ENCODE measurements around the gene AFG1L.
A peak's percentile ranks its signal among the peaks of the same experiment; 100 is the strongest.

AFG1L gene

DNA sequence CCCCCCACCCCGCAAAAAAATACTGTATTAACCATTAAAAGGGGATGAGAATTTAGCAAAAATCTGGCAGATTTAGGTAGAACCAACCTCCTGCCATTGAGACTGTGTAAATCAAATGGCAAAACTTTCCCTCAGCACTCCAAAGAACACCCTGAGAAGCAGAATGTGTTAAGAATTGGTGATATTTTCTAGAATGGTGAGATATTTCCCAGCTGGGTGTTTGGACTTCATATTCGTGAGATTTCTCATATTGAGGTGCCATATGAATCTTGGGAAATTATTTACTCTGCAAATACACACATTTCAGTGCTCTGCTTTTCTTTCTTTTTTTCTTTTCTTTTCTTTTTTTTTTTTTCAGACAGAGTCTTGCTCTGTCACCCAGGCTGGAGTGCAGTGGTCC lies 199.6 kb downstream of the AFG1L start:
- Histone ChIP-seq H3K4me3 (no peak overlapping the region), H3K36me3 (ENCODE audit: insufficient read depth, low read length) (no peaks in the 10 kb centered on the region), H3K9ac (ENCODE audit: insufficient read length) (no peak overlapping the region), H3K27ac (no peak overlapping the region), H3K9me3 (ENCODE audit: low read depth, low read length) (no peaks in the 10 kb centered on the region)
- DNase-seq (ENCODE audit: low read depth, low spot score), result no peak
- TF ChIP-seq FOXP2 (optimal IDR thresholded peaks at IDR 0.05; ENCODE audit: control extremely low read depth, extremely low read length, insufficient read depth) (no peak), POLR2AphosphoS5 (IDR thresholded peaks at IDR 0.05; ENCODE audit: borderline replicate concordance, low read depth, low read length) (no peak), EZH2 (IDR thresholded peaks at IDR 0.05) (no peak)

DNA sequence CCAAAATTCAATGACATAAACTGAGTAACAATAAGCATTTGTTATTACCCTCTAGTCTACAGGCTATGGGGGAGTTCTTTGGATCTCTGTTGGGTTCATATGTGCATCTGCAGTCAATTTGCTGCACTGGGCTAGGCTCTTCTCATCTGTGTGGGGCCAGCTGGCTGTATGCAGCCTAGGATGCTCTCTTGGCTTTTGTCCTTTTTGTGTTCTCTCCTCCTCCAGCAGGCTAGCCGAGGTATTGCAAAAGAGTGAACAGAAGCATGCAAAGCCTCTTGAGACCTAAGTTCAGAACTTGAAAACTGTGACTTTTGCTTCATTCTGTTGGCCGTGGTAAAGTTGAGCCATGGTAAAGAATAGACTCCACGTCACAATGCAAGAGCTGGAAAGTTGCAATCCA lies 203.0 kb downstream of the AFG1L start:
- DNase-seq (ENCODE audit: low read depth, low spot score), result no peak
- TF ChIP-seq FOXP2 (optimal IDR thresholded peaks at IDR 0.05; ENCODE audit: control extremely low read depth, extremely low read length, insufficient read depth) (no peak), POLR2AphosphoS5 (IDR thresholded peaks at IDR 0.05; ENCODE audit: borderline replicate concordance, low read depth, low read length) (no peak), EZH2 (IDR thresholded peaks at IDR 0.05) (no peak)
- Histone ChIP-seq H3K27ac (no peak overlapping the region), H3K9ac (ENCODE audit: insufficient read length) (no peak overlapping the region), H3K9me3 (ENCODE audit: low read depth, low read length) (no peaks in the 10 kb centered on the region), H3K4me3 (no peak overlapping the region), H3K36me3 (ENCODE audit: insufficient read depth, low read length) (no peaks in the 10 kb centered on the region)

DNA sequence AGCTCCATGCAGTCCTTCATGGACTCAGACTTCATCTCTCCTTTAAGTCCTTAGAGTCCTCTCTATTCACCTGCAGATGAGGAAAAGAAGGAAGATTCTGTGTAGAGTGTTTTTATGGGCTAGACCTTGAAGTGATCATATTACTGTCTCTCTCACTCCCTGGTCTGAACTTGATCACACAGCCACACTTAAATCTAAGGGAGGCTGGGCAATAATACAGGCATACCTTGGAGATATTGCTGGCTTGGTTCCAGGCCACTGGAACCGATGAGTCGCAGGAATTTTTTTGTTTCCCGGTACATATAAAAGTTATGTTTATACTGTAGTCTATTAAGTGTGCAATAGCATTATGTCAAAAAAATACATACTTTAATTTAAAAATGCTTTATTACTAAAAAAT lies 206.7 kb downstream of the AFG1L start:
- no peak for DNase-seq (ENCODE audit: low read depth, low spot score)
- H3K27ac ChIP-seq, result peak overlapping the region; percentile 68; the same call in 1 of the 2 replicates
- TF ChIP-seq POLR2AphosphoS5 (IDR thresholded peaks at IDR 0.05; ENCODE audit: borderline replicate concordance, low read depth, low read length), result no peak
- no peak for TF ChIP-seq FOXP2 (optimal IDR thresholded peaks at IDR 0.05; ENCODE audit: control extremely low read depth, extremely low read length, insufficient read depth)
- TF ChIP-seq EZH2 (IDR thresholded peaks at IDR 0.05), result no peak
- no peaks in the 10 kb centered on the region for H3K36me3 ChIP-seq (ENCODE audit: insufficient read depth, low read length)
- no peak overlapping the region for H3K4me3 ChIP-seq
- H3K9ac ChIP-seq (ENCODE audit: insufficient read length), result no peak overlapping the region
- no peaks in the 10 kb centered on the region for H3K9me3 ChIP-seq (ENCODE audit: low read depth, low read length)

DNA sequence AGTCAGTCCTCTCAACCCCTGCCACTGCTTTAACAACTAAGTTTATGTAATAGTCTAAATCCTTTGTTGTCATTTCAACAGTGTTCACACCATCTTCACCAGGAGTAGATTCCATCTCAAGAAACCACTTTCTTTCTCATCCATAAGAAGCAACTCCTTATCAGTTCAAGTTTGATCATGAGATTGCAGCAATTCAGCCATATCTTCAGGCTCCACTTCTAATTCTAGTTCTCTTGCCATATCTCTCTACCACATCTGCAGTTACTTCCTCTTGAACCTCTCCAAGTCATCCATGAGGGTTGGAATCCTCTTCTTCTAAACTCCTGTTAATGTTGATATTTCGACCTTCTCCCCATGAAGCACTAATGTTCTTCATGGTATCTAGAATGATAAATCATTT lies 208.0 kb downstream of the AFG1L start:
- Histone ChIP-seq H3K9ac (ENCODE audit: insufficient read length) (no peak overlapping the region), H3K9me3 (ENCODE audit: low read depth, low read length) (no peaks in the 10 kb centered on the region), H3K4me3 (no peak overlapping the region), H3K27ac (no peak overlapping the region), H3K36me3 (ENCODE audit: insufficient read depth, low read length) (no peaks in the 10 kb centered on the region)
- TF ChIP-seq EZH2 (IDR thresholded peaks at IDR 0.05), result no peak
- no peak for TF ChIP-seq POLR2AphosphoS5 (IDR thresholded peaks at IDR 0.05; ENCODE audit: borderline replicate concordance, low read depth, low read length)
- no peak for TF ChIP-seq FOXP2 (optimal IDR thresholded peaks at IDR 0.05; ENCODE audit: control extremely low read depth, extremely low read length, insufficient read depth)
- no peak for DNase-seq (ENCODE audit: low read depth, low spot score)

DNA sequence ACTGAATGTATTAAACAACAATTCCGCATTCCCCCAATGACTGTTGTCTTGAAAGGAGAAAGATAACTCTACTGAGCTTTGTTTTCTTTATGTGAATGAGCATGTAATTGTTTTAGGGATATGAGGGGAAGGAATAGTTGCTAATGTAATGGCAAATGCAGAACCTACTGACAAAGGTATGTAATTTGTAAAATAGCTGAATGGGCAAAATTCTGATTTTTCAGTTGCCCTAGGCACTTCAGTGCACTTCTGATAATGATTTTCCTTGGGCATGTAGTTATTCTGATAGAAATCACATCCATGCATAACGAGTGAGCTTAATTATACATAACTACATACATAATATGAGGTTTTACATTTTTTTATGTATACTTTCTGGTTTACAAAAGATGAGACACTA lies 212.5 kb downstream of the AFG1L start:
- Histone ChIP-seq H3K4me3 (peak overlapping the region; percentile 55), H3K27ac (peak overlapping the region; percentile 93), H3K9me3 (ENCODE audit: low read depth, low read length) (no peaks in the 10 kb centered on the region), H3K9ac (ENCODE audit: insufficient read length) (peak overlapping the region; percentile 3), H3K36me3 (ENCODE audit: insufficient read depth, low read length) (no peaks in the 10 kb centered on the region; the same call in 1 of the 2 replicates)
- DNase-seq (ENCODE audit: low read depth, low spot score), result no peak
- TF ChIP-seq POLR2AphosphoS5 (IDR thresholded peaks at IDR 0.05; ENCODE audit: borderline replicate concordance, low read depth, low read length) (peak; percentile 23; the same call in 1 of the 2 replicates), EZH2 (IDR thresholded peaks at IDR 0.05) (no peak), FOXP2 (optimal IDR thresholded peaks at IDR 0.05; ENCODE audit: control extremely low read depth, extremely low read length, insufficient read depth) (no peak)

DNA sequence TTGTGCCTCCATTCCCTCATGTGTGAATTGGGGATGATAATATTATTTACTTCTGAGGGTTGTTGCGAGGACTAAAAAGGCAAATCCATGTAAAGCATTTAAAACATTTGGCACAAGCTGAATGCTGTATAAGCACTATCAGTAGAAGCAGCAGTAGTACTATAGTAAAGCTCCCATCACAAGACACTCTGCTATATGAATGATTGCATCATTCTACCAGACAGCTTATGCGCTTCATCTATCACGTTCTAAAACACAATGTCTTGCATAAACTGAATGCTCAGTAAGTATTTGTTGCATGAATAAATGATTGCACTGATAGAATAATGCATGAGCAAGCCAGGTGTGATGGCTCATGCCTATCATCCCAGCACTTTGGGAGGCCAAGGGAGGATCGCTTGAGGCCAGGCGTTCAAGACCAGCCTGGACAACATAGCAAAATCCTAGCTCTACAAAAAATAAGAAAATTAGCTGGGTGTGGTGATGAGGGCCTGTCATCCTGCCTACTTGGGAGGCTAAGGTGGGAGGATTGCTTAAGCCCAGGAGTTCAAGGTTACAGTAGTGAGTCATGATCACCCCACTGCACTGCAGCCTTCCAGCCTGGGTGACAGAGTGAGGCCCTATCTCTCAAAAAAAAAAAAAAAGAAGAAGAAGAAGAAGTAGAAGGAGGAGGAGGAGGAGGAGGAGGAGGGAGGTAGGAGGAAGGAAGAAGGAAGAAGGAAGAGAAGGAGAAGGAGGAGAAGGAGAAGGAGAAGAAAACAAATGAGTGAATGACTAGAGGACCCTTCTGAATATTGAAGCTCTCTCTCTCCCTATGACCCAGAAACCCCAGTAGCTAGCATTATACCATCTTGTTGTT lies 215.8 kb downstream of the AFG1L start:
- H3K36me3 ChIP-seq (ENCODE audit: insufficient read depth, low read length), result peaks cover 6% of the 10 kb centered on the region; the same call in 1 of the 2 replicates
- peak overlapping the region; percentile 23; the same call in 1 of the 2 replicates for H3K27ac ChIP-seq
- DNase-seq (ENCODE audit: low read depth, low spot score), result no peak
- no peaks in the 10 kb centered on the region for H3K9me3 ChIP-seq (ENCODE audit: low read depth, low read length)
- H3K9ac ChIP-seq (ENCODE audit: insufficient read length), result no peak overlapping the region
- TF ChIP-seq POLR2AphosphoS5 (IDR thresholded peaks at IDR 0.05; ENCODE audit: borderline replicate concordance, low read depth, low read length) (no peak), EZH2 (IDR thresholded peaks at IDR 0.05) (no peak), FOXP2 (optimal IDR thresholded peaks at IDR 0.05; ENCODE audit: control extremely low read depth, extremely low read length, insufficient read depth) (no peak)
- H3K4me3 ChIP-seq, result no peak overlapping the region

DNA sequence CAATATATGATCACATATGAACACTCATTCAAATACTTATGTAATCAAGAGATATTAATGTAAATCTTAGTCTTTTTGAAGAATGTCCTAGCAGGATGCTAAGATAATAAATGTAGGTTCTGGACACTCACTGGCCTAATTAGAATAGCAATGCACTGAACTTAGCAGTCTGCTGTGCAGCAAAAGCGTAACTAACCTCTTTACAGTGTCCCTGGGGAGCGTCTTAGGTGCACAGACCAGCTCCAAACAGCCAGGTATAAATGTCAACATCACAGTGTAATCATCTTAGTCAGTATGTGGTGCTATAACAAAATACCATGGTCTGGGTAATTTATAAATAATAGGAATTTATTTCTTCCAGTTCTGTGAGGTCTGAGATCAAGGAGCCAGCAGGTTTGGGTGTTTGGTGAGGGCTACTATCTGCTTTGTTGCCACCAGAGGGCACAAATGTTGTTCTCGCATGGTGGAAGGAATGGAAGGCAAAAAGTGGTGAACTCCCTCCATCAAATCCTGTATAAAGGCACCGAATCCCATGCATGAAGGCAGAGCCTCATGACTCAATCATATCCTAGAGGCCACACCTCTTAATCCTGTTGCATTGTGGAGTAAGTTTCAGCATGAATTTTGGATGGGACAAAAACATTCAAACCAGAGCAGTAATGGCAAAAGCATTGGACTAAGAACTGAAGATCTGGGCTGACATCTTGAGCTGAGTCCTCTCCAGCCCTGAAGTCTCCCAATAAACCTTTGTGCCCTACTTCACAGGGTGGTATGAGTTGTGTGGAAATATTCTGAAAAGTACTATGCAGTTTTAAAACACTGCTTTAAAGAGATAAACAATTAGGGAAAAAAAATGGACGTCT lies 224.1 kb downstream of the AFG1L start:
- H3K27ac ChIP-seq, result no peak overlapping the region
- TF ChIP-seq EZH2 (IDR thresholded peaks at IDR 0.05) (no peak), POLR2AphosphoS5 (IDR thresholded peaks at IDR 0.05; ENCODE audit: borderline replicate concordance, low read depth, low read length) (no peak), FOXP2 (optimal IDR thresholded peaks at IDR 0.05; ENCODE audit: control extremely low read depth, extremely low read length, insufficient read depth) (no peak)
- H3K9ac ChIP-seq (ENCODE audit: insufficient read length), result no peak overlapping the region
- DNase-seq (ENCODE audit: low read depth, low spot score), result no peak
- no peaks in the 10 kb centered on the region for H3K36me3 ChIP-seq (ENCODE audit: insufficient read depth, low read length)
- no peak overlapping the region for H3K4me3 ChIP-seq
- no peaks in the 10 kb centered on the region for H3K9me3 ChIP-seq (ENCODE audit: low read depth, low read length)

DNA sequence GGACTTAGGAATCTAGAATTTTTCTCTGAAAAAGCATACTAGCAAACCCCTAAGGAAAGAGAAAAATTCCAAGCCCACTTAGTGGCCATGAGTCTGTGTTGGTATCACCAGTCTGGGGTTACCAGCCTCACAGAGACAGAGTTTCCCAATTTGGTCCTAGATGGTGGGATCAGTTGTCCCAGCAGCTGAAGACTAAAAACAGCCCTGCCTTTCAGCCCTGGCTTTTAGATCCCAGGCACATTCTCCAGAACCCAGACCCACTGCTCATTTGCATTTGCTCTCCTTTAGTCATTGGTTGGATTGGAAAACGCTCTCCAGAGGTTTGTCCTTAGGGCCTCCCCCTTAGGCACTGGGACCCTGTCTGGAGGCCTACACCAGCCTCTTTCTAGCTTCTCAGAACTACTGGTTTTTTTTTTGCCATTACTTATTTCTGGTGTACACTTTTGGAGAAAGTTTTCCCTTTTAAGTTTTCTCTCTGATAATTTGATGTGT lies 226.8 kb downstream of the AFG1L start:
- Histone ChIP-seq H3K9ac (ENCODE audit: insufficient read length) (no peak overlapping the region), H3K9me3 (ENCODE audit: low read depth, low read length) (no peaks in the 10 kb centered on the region), H3K36me3 (ENCODE audit: insufficient read depth, low read length) (no peaks in the 10 kb centered on the region), H3K4me3 (no peak overlapping the region; the same call in 1 of the 2 replicates), H3K27ac (no peak overlapping the region)
- no peak for DNase-seq (ENCODE audit: low read depth, low spot score)
- TF ChIP-seq EZH2 (IDR thresholded peaks at IDR 0.05) (no peak), FOXP2 (optimal IDR thresholded peaks at IDR 0.05; ENCODE audit: control extremely low read depth, extremely low read length, insufficient read depth) (no peak), POLR2AphosphoS5 (IDR thresholded peaks at IDR 0.05; ENCODE audit: borderline replicate concordance, low read depth, low read length) (no peak)
